ENCODE data around the gene BSDC1. TPM values are rescaled to one million over a fixed set of nuclear protein-coding genes. Genes with fewer than 3 reads are reported as not detected.

The BSDC1 gene
- total RNA-seq, 1 experiment from 2014 or later = 44.3 TPM

DNA sequence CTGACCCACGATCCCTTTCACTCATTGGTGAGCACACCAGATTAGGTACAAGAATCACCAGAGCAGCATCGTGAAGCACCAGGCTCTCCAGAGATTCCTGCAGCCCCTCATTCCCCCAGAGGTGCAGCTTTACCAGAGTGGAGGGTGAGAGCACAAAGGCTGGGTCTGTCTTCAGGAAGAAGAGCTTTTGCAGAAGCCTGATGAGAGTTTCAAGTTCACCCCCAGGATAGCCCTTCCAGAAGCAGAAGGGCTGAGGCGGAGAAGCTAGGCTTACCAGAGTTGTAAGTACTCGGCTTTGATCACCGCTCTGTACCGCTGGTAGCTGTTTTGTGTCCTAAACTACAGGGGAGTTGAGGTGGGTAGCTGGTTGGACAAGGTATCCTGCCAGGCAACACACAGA lies 28.8 kb downstream of the BSDC1 start (continued):
- TF ChIP-seq, protein P1, sequence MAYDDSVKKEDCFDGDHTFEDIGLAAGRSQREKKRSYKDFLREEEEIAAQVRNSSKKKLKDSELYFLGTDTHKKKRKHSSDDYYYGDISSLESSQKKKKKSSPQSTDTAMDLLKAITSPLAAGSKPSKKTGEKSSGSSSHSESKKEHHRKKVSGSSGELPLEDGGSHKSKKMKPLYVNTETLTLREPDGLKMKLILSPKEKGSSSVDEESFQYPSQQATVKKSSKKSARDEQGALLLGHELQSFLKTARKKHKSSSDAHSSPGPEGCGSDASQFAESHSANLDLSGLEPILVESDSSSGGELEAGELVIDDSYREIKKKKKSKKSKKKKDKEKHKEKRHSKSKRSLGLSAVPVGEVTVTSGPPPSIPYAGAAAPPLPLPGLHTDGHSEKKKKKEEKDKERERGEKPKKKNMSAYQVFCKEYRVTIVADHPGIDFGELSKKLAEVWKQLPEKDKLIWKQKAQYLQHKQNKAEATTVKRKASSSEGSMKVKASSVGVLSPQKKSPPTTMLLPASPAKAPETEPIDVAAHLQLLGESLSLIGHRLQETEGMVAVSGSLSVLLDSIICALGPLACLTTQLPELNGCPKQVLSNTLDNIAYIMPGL (CRISPR knock-in tag; IDR thresholded peaks at IDR 0.05) = no peak
- TF ChIP-seq RORB (CRISPR knock-in tag; IDR thresholded peaks at IDR 0.05) (no peak), SMAD3 (CRISPR knock-in tag; IDR thresholded peaks at IDR 0.05; ENCODE audit: borderline replicate concordance) (no peak), NFYB (CRISPR knock-in tag; conservative IDR thresholded peaks at IDR 0.05; ENCODE audit: low read depth) (no peak)
- TF ChIP-seq, protein P2, sequence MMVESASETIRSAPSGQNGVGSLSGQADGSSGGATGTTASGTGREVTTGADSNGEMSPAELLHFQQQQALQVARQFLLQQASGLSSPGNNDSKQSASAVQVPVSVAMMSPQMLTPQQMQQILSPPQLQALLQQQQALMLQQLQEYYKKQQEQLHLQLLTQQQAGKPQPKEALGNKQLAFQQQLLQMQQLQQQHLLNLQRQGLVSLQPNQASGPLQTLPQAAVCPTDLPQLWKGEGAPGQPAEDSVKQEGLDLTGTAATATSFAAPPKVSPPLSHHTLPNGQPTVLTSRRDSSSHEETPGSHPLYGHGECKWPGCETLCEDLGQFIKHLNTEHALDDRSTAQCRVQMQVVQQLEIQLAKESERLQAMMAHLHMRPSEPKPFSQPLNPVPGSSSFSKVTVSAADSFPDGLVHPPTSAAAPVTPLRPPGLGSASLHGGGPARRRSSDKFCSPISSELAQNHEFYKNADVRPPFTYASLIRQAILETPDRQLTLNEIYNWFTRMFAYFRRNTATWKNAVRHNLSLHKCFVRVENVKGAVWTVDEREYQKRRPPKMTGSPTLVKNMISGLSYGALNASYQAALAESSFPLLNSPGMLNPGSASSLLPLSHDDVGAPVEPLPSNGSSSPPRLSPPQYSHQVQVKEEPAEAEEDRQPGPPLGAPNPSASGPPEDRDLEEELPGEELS (CRISPR knock-in tag; IDR thresholded peaks at IDR 0.05) = no peak

DNA sequence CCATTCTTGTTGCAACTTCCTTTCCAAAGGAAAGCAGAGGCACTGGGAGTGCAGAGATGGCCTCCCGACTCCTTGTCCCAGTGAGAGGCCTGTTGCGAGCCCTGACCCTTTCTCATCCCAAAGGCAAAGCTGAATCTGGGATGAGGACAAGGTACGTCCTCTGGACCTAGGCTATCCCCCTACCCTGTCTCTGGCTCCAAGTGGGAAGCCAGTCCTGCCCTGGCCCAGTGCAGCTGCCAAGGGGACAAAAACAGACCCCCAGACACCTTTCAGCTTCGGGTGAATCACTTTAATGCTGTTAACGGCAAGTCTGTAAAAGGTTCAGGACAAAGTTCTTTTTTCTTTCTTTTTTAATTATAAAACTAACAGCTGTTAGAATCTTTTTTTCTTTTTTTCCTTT lies 29.4 kb downstream of the BSDC1 start:
- ATAC-seq = no peak
- ChIA-PET POLR2A (interaction anchor here (1.4 kb wide), 1 partner anchor 11 kb away, joined by 3 read pairs; no protein-coding TSS in a partner anchor), CTCF (interaction anchor here (0.6 kb wide), 1 partner anchor 329 kb away, joined by 6 read pairs; no protein-coding TSS in a partner anchor)
- Mint-ChIP-seq H3K4me3 (no peak overlapping the region), H3K4me1 (peaks cover 10% of the 10 kb centered on the region), H3K27ac (no peak overlapping the region), H3K9me3 (no peaks in the 10 kb centered on the region), H3K27me3 (ENCODE audit: low read depth) (peaks cover 22% of the 10 kb centered on the region), H3K36me3 (peaks cover 17% of the 10 kb centered on the region)
- TF ChIP-seq ZNF416 (CRISPR knock-in tag; IDR thresholded peaks at IDR 0.05) (no peak), RORB (CRISPR knock-in tag; IDR thresholded peaks at IDR 0.05) (no peak), SMAD3 (CRISPR knock-in tag; IDR thresholded peaks at IDR 0.05; ENCODE audit: borderline replicate concordance) (no peak), ZNF671 (CRISPR knock-in tag; IDR thresholded peaks at IDR 0.05) (no peak), EMX1 (CRISPR knock-in tag; IDR thresholded peaks at IDR 0.05) (no peak), GABPB1 (CRISPR knock-in tag; IDR thresholded peaks at IDR 0.05) (no peak), ZNF138 (CRISPR knock-in tag; conservative IDR thresholded peaks at IDR 0.05) (no peak), NFYB (CRISPR knock-in tag; conservative IDR thresholded peaks at IDR 0.05; ENCODE audit: low read depth) (no peak), MYBL2 (CRISPR knock-in tag; IDR thresholded peaks at IDR 0.05) (no peak)
- TF ChIP-seq, protein P3, sequence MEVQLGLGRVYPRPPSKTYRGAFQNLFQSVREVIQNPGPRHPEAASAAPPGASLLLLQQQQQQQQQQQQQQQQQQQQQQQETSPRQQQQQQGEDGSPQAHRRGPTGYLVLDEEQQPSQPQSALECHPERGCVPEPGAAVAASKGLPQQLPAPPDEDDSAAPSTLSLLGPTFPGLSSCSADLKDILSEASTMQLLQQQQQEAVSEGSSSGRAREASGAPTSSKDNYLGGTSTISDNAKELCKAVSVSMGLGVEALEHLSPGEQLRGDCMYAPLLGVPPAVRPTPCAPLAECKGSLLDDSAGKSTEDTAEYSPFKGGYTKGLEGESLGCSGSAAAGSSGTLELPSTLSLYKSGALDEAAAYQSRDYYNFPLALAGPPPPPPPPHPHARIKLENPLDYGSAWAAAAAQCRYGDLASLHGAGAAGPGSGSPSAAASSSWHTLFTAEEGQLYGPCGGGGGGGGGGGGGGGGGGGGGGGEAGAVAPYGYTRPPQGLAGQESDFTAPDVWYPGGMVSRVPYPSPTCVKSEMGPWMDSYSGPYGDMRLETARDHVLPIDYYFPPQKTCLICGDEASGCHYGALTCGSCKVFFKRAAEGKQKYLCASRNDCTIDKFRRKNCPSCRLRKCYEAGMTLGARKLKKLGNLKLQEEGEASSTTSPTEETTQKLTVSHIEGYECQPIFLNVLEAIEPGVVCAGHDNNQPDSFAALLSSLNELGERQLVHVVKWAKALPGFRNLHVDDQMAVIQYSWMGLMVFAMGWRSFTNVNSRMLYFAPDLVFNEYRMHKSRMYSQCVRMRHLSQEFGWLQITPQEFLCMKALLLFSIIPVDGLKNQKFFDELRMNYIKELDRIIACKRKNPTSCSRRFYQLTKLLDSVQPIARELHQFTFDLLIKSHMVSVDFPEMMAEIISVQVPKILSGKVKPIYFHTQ (CRISPR knock-in tag; IDR thresholded peaks at IDR 0.05) = no peak
- TF ChIP-seq, protein P4, sequence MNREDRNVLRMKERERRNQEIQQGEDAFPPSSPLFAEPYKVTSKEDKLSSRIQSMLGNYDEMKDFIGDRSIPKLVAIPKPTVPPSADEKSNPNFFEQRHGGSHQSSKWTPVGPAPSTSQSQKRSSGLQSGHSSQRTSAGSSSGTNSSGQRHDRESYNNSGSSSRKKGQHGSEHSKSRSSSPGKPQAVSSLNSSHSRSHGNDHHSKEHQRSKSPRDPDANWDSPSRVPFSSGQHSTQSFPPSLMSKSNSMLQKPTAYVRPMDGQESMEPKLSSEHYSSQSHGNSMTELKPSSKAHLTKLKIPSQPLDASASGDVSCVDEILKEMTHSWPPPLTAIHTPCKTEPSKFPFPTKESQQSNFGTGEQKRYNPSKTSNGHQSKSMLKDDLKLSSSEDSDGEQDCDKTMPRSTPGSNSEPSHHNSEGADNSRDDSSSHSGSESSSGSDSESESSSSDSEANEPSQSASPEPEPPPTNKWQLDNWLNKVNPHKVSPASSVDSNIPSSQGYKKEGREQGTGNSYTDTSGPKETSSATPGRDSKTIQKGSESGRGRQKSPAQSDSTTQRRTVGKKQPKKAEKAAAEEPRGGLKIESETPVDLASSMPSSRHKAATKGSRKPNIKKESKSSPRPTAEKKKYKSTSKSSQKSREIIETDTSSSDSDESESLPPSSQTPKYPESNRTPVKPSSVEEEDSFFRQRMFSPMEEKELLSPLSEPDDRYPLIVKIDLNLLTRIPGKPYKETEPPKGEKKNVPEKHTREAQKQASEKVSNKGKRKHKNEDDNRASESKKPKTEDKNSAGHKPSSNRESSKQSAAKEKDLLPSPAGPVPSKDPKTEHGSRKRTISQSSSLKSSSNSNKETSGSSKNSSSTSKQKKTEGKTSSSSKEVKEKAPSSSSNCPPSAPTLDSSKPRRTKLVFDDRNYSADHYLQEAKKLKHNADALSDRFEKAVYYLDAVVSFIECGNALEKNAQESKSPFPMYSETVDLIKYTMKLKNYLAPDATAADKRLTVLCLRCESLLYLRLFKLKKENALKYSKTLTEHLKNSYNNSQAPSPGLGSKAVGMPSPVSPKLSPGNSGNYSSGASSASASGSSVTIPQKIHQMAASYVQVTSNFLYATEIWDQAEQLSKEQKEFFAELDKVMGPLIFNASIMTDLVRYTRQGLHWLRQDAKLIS (CRISPR knock-in tag; IDR thresholded peaks at IDR 0.05; ENCODE audit: borderline replicate concordance) = no peak
- TF ChIP-seq, protein P5, sequence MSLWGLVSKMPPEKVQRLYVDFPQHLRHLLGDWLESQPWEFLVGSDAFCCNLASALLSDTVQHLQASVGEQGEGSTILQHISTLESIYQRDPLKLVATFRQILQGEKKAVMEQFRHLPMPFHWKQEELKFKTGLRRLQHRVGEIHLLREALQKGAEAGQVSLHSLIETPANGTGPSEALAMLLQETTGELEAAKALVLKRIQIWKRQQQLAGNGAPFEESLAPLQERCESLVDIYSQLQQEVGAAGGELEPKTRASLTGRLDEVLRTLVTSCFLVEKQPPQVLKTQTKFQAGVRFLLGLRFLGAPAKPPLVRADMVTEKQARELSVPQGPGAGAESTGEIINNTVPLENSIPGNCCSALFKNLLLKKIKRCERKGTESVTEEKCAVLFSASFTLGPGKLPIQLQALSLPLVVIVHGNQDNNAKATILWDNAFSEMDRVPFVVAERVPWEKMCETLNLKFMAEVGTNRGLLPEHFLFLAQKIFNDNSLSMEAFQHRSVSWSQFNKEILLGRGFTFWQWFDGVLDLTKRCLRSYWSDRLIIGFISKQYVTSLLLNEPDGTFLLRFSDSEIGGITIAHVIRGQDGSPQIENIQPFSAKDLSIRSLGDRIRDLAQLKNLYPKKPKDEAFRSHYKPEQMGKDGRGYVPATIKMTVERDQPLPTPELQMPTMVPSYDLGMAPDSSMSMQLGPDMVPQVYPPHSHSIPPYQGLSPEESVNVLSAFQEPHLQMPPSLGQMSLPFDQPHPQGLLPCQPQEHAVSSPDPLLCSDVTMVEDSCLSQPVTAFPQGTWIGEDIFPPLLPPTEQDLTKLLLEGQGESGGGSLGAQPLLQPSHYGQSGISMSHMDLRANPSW (CRISPR knock-in tag; conservative IDR thresholded peaks at IDR 0.05; ENCODE audit: low read depth) = no peak
- TF ChIP-seq, protein P6, sequence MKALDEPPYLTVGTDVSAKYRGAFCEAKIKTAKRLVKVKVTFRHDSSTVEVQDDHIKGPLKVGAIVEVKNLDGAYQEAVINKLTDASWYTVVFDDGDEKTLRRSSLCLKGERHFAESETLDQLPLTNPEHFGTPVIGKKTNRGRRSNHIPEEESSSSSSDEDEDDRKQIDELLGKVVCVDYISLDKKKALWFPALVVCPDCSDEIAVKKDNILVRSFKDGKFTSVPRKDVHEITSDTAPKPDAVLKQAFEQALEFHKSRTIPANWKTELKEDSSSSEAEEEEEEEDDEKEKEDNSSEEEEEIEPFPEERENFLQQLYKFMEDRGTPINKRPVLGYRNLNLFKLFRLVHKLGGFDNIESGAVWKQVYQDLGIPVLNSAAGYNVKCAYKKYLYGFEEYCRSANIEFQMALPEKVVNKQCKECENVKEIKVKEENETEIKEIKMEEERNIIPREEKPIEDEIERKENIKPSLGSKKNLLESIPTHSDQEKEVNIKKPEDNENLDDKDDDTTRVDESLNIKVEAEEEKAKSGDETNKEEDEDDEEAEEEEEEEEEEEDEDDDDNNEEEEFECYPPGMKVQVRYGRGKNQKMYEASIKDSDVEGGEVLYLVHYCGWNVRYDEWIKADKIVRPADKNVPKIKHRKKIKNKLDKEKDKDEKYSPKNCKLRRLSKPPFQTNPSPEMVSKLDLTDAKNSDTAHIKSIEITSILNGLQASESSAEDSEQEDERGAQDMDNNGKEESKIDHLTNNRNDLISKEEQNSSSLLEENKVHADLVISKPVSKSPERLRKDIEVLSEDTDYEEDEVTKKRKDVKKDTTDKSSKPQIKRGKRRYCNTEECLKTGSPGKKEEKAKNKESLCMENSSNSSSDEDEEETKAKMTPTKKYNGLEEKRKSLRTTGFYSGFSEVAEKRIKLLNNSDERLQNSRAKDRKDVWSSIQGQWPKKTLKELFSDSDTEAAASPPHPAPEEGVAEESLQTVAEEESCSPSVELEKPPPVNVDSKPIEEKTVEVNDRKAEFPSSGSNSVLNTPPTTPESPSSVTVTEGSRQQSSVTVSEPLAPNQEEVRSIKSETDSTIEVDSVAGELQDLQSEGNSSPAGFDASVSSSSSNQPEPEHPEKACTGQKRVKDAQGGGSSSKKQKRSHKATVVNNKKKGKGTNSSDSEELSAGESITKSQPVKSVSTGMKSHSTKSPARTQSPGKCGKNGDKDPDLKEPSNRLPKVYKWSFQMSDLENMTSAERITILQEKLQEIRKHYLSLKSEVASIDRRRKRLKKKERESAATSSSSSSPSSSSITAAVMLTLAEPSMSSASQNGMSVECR (CRISPR knock-in tag; IDR thresholded peaks at IDR 0.05; ENCODE audit: borderline replicate concordance) = no peak
- TF ChIP-seq, protein P7, sequence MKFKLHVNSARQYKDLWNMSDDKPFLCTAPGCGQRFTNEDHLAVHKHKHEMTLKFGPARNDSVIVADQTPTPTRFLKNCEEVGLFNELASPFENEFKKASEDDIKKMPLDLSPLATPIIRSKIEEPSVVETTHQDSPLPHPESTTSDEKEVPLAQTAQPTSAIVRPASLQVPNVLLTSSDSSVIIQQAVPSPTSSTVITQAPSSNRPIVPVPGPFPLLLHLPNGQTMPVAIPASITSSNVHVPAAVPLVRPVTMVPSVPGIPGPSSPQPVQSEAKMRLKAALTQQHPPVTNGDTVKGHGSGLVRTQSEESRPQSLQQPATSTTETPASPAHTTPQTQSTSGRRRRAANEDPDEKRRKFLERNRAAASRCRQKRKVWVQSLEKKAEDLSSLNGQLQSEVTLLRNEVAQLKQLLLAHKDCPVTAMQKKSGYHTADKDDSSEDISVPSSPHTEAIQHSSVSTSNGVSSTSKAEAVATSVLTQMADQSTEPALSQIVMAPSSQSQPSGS (CRISPR knock-in tag; IDR thresholded peaks at IDR 0.05; ENCODE audit: borderline replicate concordance, low read depth) = no peak
- no peak for DNase-seq (ENCODE audit: low spot score)
